ENCODE data around the gene LAMA2. TPM values are rescaled to one million over a fixed set of nuclear protein-coding genes. Genes with fewer than 3 reads are reported as not detected.

LAMA2 gene
- total and polyA plus RNA-seq, 2 of the 13 experiments (the other 11 are each of a cell fraction or from before 2014, with no cell fraction given) = 0.11 to 0.28 TPM

DNA sequence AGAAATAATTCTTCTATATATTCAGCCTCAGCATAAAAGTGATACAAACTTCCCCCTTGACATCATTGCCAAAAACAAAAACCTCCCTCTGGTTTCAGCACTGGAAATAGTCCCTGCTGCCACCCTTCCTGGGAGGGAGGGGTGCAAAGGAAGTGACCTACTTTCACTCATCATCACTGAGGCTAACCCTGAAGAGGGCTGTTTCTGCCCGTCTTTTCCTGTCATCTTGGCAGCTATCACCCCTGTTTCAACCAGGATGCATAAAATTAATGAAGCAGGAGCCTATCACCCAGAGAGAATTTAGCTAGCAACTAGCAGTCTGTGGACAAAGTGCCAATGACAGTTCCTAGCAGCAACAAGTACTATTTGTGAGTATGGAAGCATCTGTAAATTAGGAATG, 397.8 kb downstream of the LAMA2 start:
- Histone ChIP-seq H3K79me2 (ENCODE audit: insufficient read depth, low read length) (no peaks in the 10 kb centered on the region), H4K20me1 (ENCODE audit: insufficient read depth, low read length) (no peaks in the 10 kb centered on the region), H3K4me1 (ENCODE audit: insufficient read depth, low read length) (no peaks in the 10 kb centered on the region), H3K27ac (ENCODE audit: extremely low read length, insufficient read depth, low read length) (no peak overlapping the region), H3K36me3 (replicated peaks in 1 of 2; ENCODE audit: control insufficient read depth in 1 of 2, insufficient read depth in 2 of 2, low read length in 2 of 2) (no peaks in the 10 kb centered on the region), H3K9me3 (ENCODE audit: low read length) (no peaks in the 10 kb centered on the region), H3K27me3 (ENCODE audit: control insufficient read depth in 1 of 2, insufficient read depth in 2 of 2, low read length in 2 of 2) (no peaks in the 10 kb centered on the region), H3K4me2 (ENCODE audit: low read depth, low read length) (no peak overlapping the region), H2AFZ (ENCODE audit: low read length) (no peak overlapping the region), H3K9ac (ENCODE audit: insufficient read depth, low read depth, low read length) (no peak overlapping the region), H3K4me3 (replicated peaks in 1 of 3; ENCODE audit: insufficient read depth in 1 of 3, low read depth in 2 of 3, low read length in 3 of 3) (no peak overlapping the region)
- in situ Hi-C loops (cut with HindIII; ENCODE audit: extremely low pct_ligation_motif_present, low pct_unique_long_range_greater_than_20kb) = no loop called here
- intact Hi-C loops (cut with micrococcal nuclease; ENCODE audit: unreplicated experiment) = no loop called here
- FAIRE-seq = no peak
- TF ChIP-seq, protein P1, sequence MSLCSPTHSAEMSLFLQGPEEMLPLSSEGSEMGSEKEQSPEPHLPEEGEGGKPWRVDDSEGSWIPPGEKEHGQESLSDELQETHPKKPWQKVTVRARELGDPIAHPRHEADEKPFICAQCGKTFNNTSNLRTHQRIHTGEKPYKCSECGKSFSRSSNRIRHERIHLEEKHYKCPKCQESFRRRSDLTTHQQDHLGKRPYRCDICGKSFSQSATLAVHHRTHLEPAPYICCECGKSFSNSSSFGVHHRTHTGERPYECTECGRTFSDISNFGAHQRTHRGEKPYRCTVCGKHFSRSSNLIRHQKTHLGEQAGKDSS (CRISPR knock-in tag; IDR thresholded peaks at IDR 0.05; ENCODE audit: borderline replicate concordance, low read depth) = no peak
- TF ChIP-seq ZNF235 (CRISPR knock-in tag; IDR thresholded peaks at IDR 0.05; ENCODE audit: borderline replicate concordance) (no peak), ARNT2 (CRISPR knock-in tag; IDR thresholded peaks at IDR 0.05; ENCODE audit: low read depth) (no peak), RBAK (CRISPR knock-in tag; IDR thresholded peaks at IDR 0.05) (no peak), NR2F1 (CRISPR knock-in tag; IDR thresholded peaks at IDR 0.05) (no peak), ZNF761 (CRISPR knock-in tag; conservative IDR thresholded peaks at IDR 0.05) (no peak), HOMEZ (CRISPR knock-in tag; IDR thresholded peaks at IDR 0.05; ENCODE audit: low read depth) (no peak), SOX13 (IDR thresholded peaks at IDR 0.05) (no peak), SOX13 (CRISPR knock-in tag; conservative IDR thresholded peaks at IDR 0.05 in 1 of 2, IDR thresholded peaks at IDR 0.05 in 1 of 2) (no peak), ZNF207 (IDR thresholded peaks at IDR 0.05; ENCODE audit: borderline replicate concordance) (no peak), ZNF891 (CRISPR knock-in tag; IDR thresholded peaks at IDR 0.05) (no peak), ZNF382 (CRISPR knock-in tag; IDR thresholded peaks at IDR 0.05; ENCODE audit: borderline replicate concordance) (no peak), SNAPC5 (CRISPR knock-in tag; IDR thresholded peaks at IDR 0.05; ENCODE audit: borderline replicate concordance) (no peak)
- TF ChIP-seq, protein P2, sequence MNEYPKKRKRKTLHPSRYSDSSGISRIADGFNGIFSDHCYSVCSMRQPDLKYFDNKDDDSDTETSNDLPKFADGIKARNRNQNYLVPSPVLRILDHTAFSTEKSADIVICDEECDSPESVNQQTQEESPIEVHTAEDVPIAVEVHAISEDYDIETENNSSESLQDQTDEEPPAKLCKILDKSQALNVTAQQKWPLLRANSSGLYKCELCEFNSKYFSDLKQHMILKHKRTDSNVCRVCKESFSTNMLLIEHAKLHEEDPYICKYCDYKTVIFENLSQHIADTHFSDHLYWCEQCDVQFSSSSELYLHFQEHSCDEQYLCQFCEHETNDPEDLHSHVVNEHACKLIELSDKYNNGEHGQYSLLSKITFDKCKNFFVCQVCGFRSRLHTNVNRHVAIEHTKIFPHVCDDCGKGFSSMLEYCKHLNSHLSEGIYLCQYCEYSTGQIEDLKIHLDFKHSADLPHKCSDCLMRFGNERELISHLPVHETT (CRISPR knock-in tag; conservative IDR thresholded peaks at IDR 0.05) = no peak
- TF ChIP-seq, protein P3, sequence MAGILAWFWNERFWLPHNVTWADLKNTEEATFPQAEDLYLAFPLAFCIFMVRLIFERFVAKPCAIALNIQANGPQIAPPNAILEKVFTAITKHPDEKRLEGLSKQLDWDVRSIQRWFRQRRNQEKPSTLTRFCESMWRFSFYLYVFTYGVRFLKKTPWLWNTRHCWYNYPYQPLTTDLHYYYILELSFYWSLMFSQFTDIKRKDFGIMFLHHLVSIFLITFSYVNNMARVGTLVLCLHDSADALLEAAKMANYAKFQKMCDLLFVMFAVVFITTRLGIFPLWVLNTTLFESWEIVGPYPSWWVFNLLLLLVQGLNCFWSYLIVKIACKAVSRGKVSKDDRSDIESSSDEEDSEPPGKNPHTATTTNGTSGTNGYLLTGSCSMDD (CRISPR knock-in tag; IDR thresholded peaks at IDR 0.05) = no peak
- TF ChIP-seq, protein P4, sequence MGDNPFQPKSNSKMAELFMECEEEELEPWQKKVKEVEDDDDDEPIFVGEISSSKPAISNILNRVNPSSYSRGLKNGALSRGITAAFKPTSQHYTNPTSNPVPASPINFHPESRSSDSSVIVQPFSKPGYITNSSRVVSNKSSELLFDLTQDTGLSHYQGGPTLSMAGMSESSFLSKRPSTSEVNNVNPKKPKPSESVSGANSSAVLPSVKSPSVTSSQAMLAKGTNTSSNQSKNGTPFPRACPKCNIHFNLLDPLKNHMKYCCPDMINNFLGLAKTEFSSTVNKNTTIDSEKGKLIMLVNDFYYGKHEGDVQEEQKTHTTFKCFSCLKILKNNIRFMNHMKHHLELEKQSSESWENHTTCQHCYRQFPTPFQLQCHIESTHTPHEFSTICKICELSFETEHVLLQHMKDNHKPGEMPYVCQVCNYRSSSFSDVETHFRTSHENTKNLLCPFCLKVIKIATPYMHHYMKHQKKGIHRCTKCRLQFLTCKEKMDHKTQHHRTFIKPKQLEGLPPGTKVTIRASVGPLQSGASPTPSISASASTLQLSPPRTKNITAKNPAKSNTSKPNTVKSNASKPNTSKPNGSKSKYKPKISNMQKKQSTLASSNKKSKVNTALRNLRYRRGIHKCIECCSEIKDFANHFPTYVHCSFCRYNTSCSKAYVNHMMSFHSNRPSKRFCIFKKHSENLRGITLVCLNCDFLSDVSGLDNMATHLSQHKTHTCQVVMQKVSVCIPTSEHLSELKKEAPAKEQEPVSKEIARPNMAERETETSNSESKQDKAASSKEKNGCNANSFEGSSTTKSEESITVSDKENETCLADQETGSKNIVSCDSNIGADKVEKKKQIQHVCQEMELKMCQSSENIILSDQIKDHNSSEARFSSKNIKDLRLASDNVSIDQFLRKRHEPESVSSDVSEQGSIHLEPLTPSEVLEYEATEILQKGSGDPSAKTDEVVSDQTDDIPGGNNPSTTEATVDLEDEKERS (CRISPR knock-in tag; IDR thresholded peaks at IDR 0.05) = no peak
- BruUV-seq (replicated peaks) = no TSS peak
- 0% methylated on average over 1 of the region's 1 CpG for WGBS (ENCODE audit: low lambda C conversion rate)
- POLR2A ChIA-PET = no interaction called here
- no peak for DNase-seq (ENCODE audit: low spot score)
- no peak for ATAC-seq
- CTCF ChIA-PET (ENCODE audit: low intra/inter-chr PET ratio, low total read pairs) = no interaction called here

All from HepG2 (cell line).